Transverse colon (tissue), 3 donors: ENCODE measurements around the gene CEP126.

Source experiments
- CTCF ChIP-seq, 5 experiments: fragments of 200-600 bp in 3 of 5; fragments of 450-650 bp in 2 of 5; sonication (generic) in 3 of 5; IDR thresholded peaks; 1 replicate in 2 of 5; 2 replicates in 3 of 5; pipeline ENCODE4 v1.5.1; 2016 to 2017; ENCODE audit warnings: antibody characterized with exemption in 5 of 5, inconsistent platforms in 3 of 5, mild to moderate bottlenecking in 2 of 5, moderate library complexity in 1 of 5
- EP300 ChIP-seq: sonication (generic); formaldehyde crosslinking; IDR thresholded peaks from one replicate; pipeline ENCODE4 v1.6.1; 2017; ENCODE audit warnings: antibody characterized with exemption, low read depth
- POLR2A ChIP-seq: fragments of 450-650 bp; IDR thresholded peaks from one replicate; pipeline ENCODE4 v1.6.1; 2016; ENCODE audit warnings: antibody characterized with exemption, mild to moderate bottlenecking, moderate library complexity

- peak in 3 of 5 experiments; percentile 19 to 25 (median 21) for TF ChIP-seq CTCF (IDR thresholded peaks at IDR 0.05)
- no peak for TF ChIP-seq POLR2A
- TF ChIP-seq EP300, result no peak
These were observed 34.6 kb upstream of the CEP126 start for GRCh38 chr11:101880222-101880621.
